ENCODE results near the gene LYPD8. TPM values are rescaled to one million over a fixed set of nuclear protein-coding genes. Genes with fewer than 3 reads are reported as not detected.

The LYPD8 gene
- total and polyA plus RNA-seq, 9 of the 15 experiments (the other 6 are each of a cell fraction or from before 2014, with no cell fraction given): 0.50 to 2.1 (median 1.3) TPM

DNA sequence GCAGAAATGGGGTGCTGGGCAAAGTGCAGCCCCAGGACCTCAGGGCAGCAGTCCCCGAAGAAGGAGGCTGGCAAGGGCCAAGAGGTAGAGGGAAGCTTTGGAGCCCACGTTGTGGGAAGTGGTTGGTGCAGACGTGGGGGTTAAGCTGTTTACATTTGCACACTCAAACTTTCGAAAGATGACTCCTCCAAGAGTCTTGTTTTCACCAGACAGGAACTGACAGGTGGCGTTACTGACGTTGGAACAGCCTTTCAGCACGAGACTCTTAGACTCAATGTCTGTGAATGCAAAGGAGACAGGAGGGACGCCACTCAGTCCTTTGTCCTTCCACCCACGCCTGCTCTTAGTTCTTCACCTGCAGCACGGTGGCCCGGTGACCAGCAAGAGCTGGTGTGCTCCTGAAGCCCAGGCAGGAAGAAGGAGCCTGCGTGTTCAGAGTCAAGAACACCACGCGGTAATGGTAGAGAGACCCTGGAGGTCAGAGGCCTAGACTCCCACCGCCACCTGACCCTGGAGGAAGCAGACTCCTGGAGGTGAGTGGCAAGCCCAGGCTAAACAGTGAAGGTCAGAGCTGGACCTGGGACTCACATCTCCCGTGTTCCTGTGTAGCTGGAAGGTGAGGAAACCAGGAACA, 15.9 kb downstream of the LYPD8 start:
- BruUV-seq (replicated peaks): no TSS peak
- in situ Hi-C loops (cut with MboI): no loop called here
- no peak overlapping the region for H3K4me3 ChIP-seq
- ChIA-PET POLR2A (interaction anchor here (0.6 kb wide), 1 partner anchor 22 kb away, joined by 3 read pairs; no protein-coding TSS in a partner anchor), CTCF (ENCODE audit: low intra/inter-chr PET ratio) (no interaction called here)
- FAIRE-seq (no peak), ATAC-seq (peak; percentile 39), DNase-seq (ENCODE audit: extremely low read depth in 1 of 4, low spot score in 3 of 4) (peak in 3 of 4 experiments; percentile 3 to 6 (median 5))
- no peak overlapping the region for H3K4me2 ChIP-seq (ENCODE audit: insufficient read depth, low read length)
- H3K79me2 ChIP-seq (ENCODE audit: control insufficient read depth, insufficient read depth, low read length): no peaks in the 10 kb centered on the region
- TF ChIP-seq ZNF263 (CRISPR knock-in tag; IDR thresholded peaks at IDR 0.05; ENCODE audit: borderline replicate concordance) (no peak), ZNF780A (CRISPR knock-in tag; IDR thresholded peaks at IDR 0.05) (no peak), DNMT1 (IDR thresholded peaks at IDR 0.05) (no peak), ZNF445 (CRISPR knock-in tag; IDR thresholded peaks at IDR 0.05; ENCODE audit: low read depth) (no peak), MCM3 (IDR thresholded peaks at IDR 0.05) (no peak), KLF13 (tag; IDR thresholded peaks at IDR 0.05; ENCODE audit: borderline replicate concordance, low read depth) (no peak), TCFL5 (CRISPR knock-in tag; conservative IDR thresholded peaks at IDR 0.05) (no peak), NFIC (IDR thresholded peaks at IDR 0.05) (no peak)
- TF ChIP-seq, protein P1, sequence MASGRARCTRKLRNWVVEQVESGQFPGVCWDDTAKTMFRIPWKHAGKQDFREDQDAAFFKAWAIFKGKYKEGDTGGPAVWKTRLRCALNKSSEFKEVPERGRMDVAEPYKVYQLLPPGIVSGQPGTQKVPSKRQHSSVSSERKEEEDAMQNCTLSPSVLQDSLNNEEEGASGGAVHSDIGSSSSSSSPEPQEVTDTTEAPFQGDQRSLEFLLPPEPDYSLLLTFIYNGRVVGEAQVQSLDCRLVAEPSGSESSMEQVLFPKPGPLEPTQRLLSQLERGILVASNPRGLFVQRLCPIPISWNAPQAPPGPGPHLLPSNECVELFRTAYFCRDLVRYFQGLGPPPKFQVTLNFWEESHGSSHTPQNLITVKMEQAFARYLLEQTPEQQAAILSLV (tag; IDR thresholded peaks at IDR 0.05): no peak
- TF ChIP-seq, protein P2, sequence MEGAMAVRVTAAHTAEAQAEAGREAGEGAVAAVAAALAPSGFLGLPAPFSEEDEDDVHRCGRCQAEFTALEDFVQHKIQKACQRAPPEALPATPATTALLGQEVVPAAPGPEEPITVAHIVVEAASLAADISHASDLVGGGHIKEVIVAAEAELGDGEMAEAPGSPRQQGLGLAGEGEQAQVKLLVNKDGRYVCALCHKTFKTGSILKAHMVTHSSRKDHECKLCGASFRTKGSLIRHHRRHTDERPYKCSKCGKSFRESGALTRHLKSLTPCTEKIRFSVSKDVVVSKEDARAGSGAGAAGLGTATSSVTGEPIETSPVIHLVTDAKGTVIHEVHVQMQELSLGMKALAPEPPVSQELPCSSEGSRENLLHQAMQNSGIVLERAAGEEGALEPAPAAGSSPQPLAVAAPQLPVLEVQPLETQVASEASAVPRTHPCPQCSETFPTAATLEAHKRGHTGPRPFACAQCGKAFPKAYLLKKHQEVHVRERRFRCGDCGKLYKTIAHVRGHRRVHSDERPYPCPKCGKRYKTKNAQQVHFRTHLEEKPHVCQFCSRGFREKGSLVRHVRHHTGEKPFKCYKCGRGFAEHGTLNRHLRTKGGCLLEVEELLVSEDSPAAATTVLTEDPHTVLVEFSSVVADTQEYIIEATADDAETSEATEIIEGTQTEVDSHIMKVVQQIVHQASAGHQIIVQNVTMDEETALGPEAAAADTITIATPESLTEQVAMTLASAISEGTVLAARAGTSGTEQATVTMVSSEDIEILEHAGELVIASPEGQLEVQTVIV (CRISPR knock-in tag; IDR thresholded peaks at IDR 0.05; ENCODE audit: borderline replicate concordance): no peak
- TF ChIP-seq, protein P3, sequence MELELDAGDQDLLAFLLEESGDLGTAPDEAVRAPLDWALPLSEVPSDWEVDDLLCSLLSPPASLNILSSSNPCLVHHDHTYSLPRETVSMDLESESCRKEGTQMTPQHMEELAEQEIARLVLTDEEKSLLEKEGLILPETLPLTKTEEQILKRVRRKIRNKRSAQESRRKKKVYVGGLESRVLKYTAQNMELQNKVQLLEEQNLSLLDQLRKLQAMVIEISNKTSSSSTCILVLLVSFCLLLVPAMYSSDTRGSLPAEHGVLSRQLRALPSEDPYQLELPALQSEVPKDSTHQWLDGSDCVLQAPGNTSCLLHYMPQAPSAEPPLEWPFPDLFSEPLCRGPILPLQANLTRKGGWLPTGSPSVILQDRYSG (tag; conservative IDR thresholded peaks at IDR 0.05; ENCODE audit: low read depth): no peak
- H2AFZ ChIP-seq (ENCODE audit: low read depth, low read length): peak overlapping the region; percentile 70
- H3K4me1 ChIP-seq (replicated peaks in 1 of 2; ENCODE audit: control insufficient read depth in 2 of 2, insufficient read depth in 2 of 2, low read length in 2 of 2): peaks cover 0 to 5% of the 10 kb centered on the region in 2 experiments; a peak in 2 of 5 replicates
- 12% methylated on average over 16 of the region's 16 CpGs for WGBS (ENCODE audit: insufficient coverage, low coverage, missing lambda C conversion rate)
- intact Hi-C loops (cut with micrococcal nuclease): no loop called here
- H3K36me3 ChIP-seq (ENCODE audit: control insufficient read depth, insufficient read depth, low read length): no peaks in the 10 kb centered on the region
- no peaks in the 10 kb centered on the region for H3K9me1 ChIP-seq (ENCODE audit: control insufficient read depth, insufficient read depth, low read length)
- no peak overlapping the region for H3K27ac ChIP-seq (ENCODE audit: extremely low read depth, low read depth, low read length)
- H3K9me3 ChIP-seq (replicated peaks; ENCODE audit: control insufficient read depth, insufficient read depth, low read depth, low read length): no peaks in the 10 kb centered on the region
- no peaks in the 10 kb centered on the region for H4K20me1 ChIP-seq (replicated peaks; ENCODE audit: control insufficient read depth, insufficient read depth, low read length)
- peaks cover 11 to 56% of the 10 kb centered on the region in 2 experiments; a peak in 4 of 5 replicates for H3K27me3 ChIP-seq (ENCODE audit: control insufficient read depth in 2 of 2, insufficient read depth in 2 of 2, low read length in 2 of 2)
- no peak overlapping the region for H3K9ac ChIP-seq (ENCODE audit: insufficient read depth in 1 of 2, low read depth in 2 of 2, low read length in 2 of 2)

Data from K562 (cell line).